Fibroblast of the aortic adventitia (primary cell): ENCODE data around the gene NT5E. TPM values are rescaled to one million over a fixed set of nuclear protein-coding genes. Genes with fewer than 3 reads are reported as not detected.

ENCODE experiments used
- DNase-seq: peaks from one replicate; pipeline ENCODE4 v3.0.0-alpha.2; 2010; ENCODE audit warnings: low read depth
- H3K4me3 ChIP-seq: 2 replicates; pipeline ENCODE4 v1.5.1; 2011; ENCODE audit warnings: low read depth, mild to moderate bottlenecking, control low read depth, low read length, moderate library complexity
- total RNA-seq: library from RNA; depleted of rRNA; stranded (reverse); fragments of >200 nt; gene quantifications from 2 replicates; pipeline ENCODE4 v1.2.3, GENCODE V29; 2012; ENCODE audit warnings: low replicate concordance
- TF ChIP-seq, protein P1 (sequence below): IDR thresholded peaks from 2 replicates; pipeline ENCODE4 v1.5.1; 2011; ENCODE audit warnings: mild to moderate bottlenecking, low read length, control low read depth, inconsistent platforms; ENCODE audit not compliant: insufficient read depth

The NT5E gene
- total RNA-seq, 1 donor = 418 TPM

DNA sequence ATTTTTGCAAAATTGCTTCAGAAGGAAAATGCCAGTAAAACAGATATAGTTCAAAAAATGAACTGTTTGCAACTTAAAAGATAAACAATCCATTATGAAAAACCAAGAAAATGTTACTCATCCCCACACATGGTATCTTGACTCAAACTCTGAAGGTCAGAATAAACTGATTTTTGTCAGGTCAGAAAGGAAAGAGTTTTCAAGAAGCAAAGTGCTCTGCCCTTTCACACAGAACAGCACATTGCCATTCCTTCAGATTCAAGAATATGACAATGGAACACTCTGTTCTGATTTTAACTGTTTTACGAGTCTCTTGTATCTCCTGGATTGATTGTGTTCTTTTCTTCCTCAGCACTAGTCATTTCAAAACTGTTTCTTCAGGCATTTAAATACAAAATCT lies 33.8 kb upstream of the NT5E start:
- TF ChIP-seq, protein P1, sequence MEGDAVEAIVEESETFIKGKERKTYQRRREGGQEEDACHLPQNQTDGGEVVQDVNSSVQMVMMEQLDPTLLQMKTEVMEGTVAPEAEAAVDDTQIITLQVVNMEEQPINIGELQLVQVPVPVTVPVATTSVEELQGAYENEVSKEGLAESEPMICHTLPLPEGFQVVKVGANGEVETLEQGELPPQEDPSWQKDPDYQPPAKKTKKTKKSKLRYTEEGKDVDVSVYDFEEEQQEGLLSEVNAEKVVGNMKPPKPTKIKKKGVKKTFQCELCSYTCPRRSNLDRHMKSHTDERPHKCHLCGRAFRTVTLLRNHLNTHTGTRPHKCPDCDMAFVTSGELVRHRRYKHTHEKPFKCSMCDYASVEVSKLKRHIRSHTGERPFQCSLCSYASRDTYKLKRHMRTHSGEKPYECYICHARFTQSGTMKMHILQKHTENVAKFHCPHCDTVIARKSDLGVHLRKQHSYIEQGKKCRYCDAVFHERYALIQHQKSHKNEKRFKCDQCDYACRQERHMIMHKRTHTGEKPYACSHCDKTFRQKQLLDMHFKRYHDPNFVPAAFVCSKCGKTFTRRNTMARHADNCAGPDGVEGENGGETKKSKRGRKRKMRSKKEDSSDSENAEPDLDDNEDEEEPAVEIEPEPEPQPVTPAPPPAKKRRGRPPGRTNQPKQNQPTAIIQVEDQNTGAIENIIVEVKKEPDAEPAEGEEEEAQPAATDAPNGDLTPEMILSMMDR = no peak
- H3K4me3 ChIP-seq = no peak overlapping the region
- no peak for DNase-seq

- no peak overlapping the region for H3K4me3 ChIP-seq
- TF ChIP-seq, protein P1 = no peak
- DNase-seq = no peak
These were observed 33.1 kb upstream of the NT5E start for GRCh38 chr6:85416766-85417165.

GRCh38 chr6:85417336-85417735 lies 32.5 kb upstream of the NT5E start:
- no peak overlapping the region for H3K4me3 ChIP-seq
- no peak for DNase-seq
- TF ChIP-seq, protein P1 = no peak

DNA sequence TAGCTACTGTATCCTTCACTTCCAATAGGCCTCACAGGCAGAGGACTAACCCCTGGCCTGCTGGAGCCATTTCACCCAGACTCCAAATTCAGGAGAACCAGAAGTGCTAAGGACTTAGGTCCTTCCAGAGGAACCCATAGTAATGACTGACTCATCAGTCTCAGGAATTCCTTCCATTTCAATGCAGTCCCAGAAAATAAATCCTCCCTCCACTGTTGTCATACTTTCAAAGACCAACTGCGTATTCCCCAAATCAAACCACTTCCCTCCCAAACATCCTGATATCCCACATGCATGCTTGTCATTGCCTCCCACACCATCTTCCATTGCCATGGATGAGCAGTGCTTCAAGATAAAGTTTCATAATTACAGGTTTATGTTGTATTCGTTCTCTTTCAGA lies 31.8 kb upstream of the NT5E start:
- TF ChIP-seq, protein P1 = no peak
- DNase-seq = peak; percentile 76

DNA sequence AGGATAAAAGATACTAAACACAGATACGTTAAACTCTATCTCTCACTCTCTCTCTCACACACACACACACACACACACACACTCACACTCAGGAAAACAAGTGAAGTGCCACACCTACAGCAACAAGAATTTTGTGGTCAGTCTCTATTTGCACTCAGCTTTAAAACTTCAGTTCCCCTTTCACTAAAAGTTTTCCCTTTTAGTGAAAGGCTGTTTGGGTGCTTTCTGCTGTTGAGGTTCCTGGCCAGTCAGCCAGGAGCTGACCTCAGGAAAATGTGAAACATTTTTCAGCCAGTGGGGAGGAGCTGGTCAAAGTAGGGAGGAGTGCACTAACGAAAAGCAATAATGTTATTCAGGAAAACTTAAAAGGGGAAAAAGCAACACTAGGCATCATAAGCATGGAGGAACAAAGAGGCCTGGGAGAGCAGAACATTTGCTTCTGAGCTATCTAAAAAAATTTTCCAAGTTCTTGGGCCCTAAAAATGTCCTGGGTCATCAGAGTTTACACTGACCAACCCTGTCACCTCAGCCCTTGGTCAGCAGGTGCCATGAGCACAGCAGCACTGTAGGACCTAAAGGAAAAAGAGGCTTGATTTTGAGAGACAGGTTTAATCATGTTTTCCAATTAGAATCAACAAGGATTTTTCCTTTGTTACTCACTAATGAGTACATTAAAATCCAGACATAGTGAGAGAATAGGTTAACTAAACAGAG lies 30.7 kb upstream of the NT5E start:
- peak; percentile 61 for DNase-seq
- TF ChIP-seq, protein P1 = no peak

More for the DNA sequence above, 31.8 kb upstream of the NT5E start:
- no peak overlapping the region for H3K4me3 ChIP-seq

DNA sequence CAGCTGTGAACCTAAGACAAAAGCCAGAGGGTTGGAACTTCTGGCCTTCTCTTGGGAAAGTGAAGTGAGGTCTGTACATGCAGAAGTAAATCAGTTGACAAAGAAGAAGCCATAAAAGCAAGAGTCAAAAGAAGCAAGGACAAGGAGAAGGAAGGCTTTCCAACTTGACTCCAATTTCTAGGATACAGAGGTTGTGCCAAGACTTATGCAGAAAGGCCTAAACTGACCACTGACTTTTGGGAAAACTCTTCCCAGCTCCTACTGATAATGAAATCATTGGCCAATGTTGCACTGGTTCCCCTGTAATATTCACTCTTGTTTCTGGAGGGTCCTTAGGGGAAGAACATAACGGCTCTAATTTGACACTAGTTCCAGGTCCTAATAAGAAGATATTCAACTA lies 29.3 kb upstream of the NT5E start:
- DNase-seq = no peak
- TF ChIP-seq, protein P1 = no peak
- no peak overlapping the region for H3K4me3 ChIP-seq

More for the DNA sequence above, 30.7 kb upstream of the NT5E start:
- H3K4me3 ChIP-seq = no peak overlapping the region

DNA sequence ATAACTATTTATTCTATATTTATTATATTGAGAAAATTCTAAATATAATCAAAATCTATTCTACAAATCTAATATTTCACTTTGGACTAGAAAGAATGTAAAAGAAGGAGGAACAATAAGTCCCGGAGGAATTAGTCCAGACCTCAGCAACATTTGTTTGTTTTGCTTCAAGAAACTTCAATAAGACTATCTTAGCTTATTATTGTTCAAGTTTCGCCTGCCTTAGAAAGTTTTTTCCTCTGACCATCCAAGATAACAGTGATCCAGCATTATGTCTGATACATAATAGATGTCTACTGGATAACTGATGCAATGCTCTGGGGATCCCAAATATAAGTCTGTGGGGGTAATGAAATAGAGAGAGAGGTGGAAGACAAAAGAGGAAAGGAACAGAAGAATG lies 28.7 kb upstream of the NT5E start:
- DNase-seq = peak; percentile 72
- TF ChIP-seq, protein P1 = no peak
- H3K4me3 ChIP-seq = no peak overlapping the region
